Parathyroid adenoma (tissue), 2 donors: Measurements from ENCODE around the gene KRT72.

Source experiments
- H2AFZ ChIP-seq: fragments of 300-600 bp; sonication (generic); one replicate; pipeline ENCODE4 v1.7.0; 2017; ENCODE audit warnings: antibody characterized with exemption, mild to moderate bottlenecking
- H3K27ac ChIP-seq: fragments of 300-600 bp; sonication (generic); one replicate; pipeline ENCODE4 v1.7.0; 2017
- H3K27me3 ChIP-seq: fragments of 300-600 bp; sonication (generic); one replicate; pipeline ENCODE4 v1.7.0; 2017; ENCODE audit warnings: low read length; ENCODE audit not compliant: control insufficient read depth, insufficient read depth
- H3K36me3 ChIP-seq: fragments of 300-600 bp; sonication (generic); one replicate; pipeline ENCODE4 v1.7.0; 2017; ENCODE audit warnings: low read length; ENCODE audit not compliant: control insufficient read depth, insufficient read depth
- H3K4me1 ChIP-seq: fragments of 300-600 bp; sonication (generic); one replicate; pipeline ENCODE4 v1.7.0; 2017; ENCODE audit warnings: control low read depth
- H3K4me2 ChIP-seq: fragments of 300-600 bp; sonication (generic); one replicate; pipeline ENCODE4 v1.7.0; 2017; ENCODE audit warnings: low read length
- H3K4me3 ChIP-seq: fragments of 300-600 bp; sonication (generic); one replicate; pipeline ENCODE4 v1.7.0; 2017; ENCODE audit warnings: low read depth, low read length
- H3K79me2 ChIP-seq: fragments of 300-600 bp; sonication (generic); one replicate; pipeline ENCODE4 v1.7.0; 2017; ENCODE audit warnings: control low read depth
- H3K9ac ChIP-seq: fragments of 300-600 bp; sonication (generic); one replicate; pipeline ENCODE4 v1.7.0; 2017; ENCODE audit warnings: mild to moderate bottlenecking
- H3K9me3 ChIP-seq: fragments of 300-600 bp; sonication (generic); one replicate; pipeline ENCODE4 v1.7.0; 2017; ENCODE audit warnings: low read length; ENCODE audit not compliant: control insufficient read depth
- TF ChIP-seq, protein P1 (sequence below): fragments of 300-600 bp; sonication (generic); IDR thresholded peaks from one replicate; pipeline ENCODE4 v1.7.0; 2017; ENCODE audit warnings: antibody characterized with exemption, mild to moderate bottlenecking
- donor health status: primary hyperparathyroidism.

Gene KRT72

DNA sequence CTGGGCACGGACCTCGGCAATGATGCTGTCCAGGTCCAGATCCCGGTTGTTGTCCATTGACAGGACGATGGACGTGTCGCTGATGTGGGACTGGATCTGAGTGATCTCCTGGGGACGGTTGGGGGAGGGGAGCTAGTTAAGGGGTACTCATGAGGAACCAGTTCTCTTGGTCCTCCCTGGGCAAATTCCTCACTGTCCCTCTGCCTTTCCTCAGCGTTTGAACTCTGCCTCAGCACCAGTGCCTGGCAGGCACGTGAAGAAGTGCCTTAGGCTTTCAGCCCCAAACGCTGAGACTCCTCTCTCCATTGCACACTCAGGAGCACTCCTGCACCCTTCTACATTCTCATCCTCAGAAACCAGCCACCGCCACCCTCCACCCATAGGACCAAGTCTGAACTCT, 9.7 kb downstream of the KRT72 start:
- Histone ChIP-seq H3K4me2 (no peak overlapping the region), H3K36me3 (no peaks in the 10 kb centered on the region), H3K4me3 (no peak overlapping the region), H3K27ac (no peak overlapping the region), H3K79me2 (no peaks in the 10 kb centered on the region), H3K27me3 (no peaks in the 10 kb centered on the region), H3K9ac (no peak overlapping the region), H3K4me1 (no peaks in the 10 kb centered on the region), H2AFZ (no peak overlapping the region), H3K9me3 (no peaks in the 10 kb centered on the region)
- TF ChIP-seq, protein P1, sequence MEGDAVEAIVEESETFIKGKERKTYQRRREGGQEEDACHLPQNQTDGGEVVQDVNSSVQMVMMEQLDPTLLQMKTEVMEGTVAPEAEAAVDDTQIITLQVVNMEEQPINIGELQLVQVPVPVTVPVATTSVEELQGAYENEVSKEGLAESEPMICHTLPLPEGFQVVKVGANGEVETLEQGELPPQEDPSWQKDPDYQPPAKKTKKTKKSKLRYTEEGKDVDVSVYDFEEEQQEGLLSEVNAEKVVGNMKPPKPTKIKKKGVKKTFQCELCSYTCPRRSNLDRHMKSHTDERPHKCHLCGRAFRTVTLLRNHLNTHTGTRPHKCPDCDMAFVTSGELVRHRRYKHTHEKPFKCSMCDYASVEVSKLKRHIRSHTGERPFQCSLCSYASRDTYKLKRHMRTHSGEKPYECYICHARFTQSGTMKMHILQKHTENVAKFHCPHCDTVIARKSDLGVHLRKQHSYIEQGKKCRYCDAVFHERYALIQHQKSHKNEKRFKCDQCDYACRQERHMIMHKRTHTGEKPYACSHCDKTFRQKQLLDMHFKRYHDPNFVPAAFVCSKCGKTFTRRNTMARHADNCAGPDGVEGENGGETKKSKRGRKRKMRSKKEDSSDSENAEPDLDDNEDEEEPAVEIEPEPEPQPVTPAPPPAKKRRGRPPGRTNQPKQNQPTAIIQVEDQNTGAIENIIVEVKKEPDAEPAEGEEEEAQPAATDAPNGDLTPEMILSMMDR, result no peak

DNA sequence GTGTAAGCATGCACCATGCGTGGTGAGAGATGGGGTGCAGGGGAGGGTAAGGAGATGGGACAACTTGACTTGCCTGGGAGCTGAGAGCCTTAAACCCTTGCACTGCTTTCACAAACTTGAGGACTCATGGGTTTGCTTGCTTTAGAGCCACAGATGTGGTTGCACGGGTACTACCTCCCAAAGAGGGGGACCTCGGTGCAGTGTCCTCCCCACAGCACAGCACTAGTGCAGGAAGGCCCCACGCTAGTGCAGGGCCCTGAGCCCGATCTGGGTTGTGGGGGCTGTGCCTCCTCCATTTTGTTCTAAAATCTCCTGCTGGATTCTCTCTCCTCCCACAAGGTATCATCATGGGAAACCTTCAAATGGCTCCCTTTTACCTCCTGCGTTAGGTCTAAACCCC, 11.2 kb downstream of the KRT72 start:
- no peaks in the 10 kb centered on the region for H3K9me3 ChIP-seq
- H3K4me2 ChIP-seq, result no peak overlapping the region
- H2AFZ ChIP-seq, result no peak overlapping the region
- H3K36me3 ChIP-seq, result no peaks in the 10 kb centered on the region
- H3K27me3 ChIP-seq, result no peaks in the 10 kb centered on the region
- H3K4me3 ChIP-seq, result no peak overlapping the region
- no peaks in the 10 kb centered on the region for H3K4me1 ChIP-seq
- TF ChIP-seq, protein P1, result no peak
- no peak overlapping the region for H3K9ac ChIP-seq
- H3K79me2 ChIP-seq, result no peaks in the 10 kb centered on the region
- H3K27ac ChIP-seq, result no peak overlapping the region

DNA sequence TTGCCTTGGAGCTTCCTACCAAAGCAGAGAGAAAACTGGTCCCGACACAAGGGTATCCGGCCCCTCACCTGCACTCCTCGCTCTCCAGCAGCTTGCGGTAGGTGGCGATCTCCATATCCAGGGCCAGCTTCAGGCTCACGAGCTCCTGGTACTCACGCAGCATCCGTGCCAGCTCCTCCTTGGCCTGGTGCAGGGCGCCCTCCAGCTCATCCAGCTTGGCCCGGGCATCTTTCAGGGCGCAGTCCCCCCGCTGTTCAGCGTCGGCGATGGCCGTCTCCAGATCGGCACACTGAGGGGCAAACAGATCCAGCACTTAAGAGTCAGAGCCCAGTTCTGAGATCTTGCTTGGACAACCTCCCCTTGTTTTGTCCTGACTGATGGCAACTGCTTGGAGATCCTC, 13.7 kb downstream of the KRT72 start:
- H3K27me3 ChIP-seq, result no peaks in the 10 kb centered on the region
- H2AFZ ChIP-seq, result no peak overlapping the region
- H3K4me1 ChIP-seq, result no peaks in the 10 kb centered on the region
- H3K4me3 ChIP-seq, result no peak overlapping the region
- no peak overlapping the region for H3K27ac ChIP-seq
- H3K36me3 ChIP-seq, result no peaks in the 10 kb centered on the region
- H3K4me2 ChIP-seq, result no peak overlapping the region
- no peak overlapping the region for H3K9ac ChIP-seq
- TF ChIP-seq, protein P1, result no peak
- no peaks in the 10 kb centered on the region for H3K9me3 ChIP-seq
- H3K79me2 ChIP-seq, result no peaks in the 10 kb centered on the region

DNA sequence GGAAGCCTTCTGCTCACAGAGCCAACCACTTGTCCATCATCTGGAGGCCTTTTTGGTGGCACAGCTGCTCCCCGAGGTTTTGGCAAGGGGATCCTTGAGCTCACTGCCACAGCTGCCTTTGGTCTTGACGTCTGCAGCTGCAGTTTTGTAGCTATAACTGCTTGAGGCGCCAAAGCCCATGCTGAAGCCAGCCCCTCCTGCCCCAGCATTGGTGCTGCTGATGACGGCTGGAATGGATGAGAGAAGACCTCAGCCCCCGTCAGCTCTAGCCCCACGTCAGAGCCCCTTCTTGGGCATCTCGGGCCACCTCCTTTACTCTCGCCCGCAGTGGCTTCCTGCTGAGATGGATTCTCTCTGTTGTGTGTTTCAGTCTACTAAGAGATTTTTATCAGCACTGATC, 15.3 kb downstream of the KRT72 start:
- Histone ChIP-seq H2AFZ (no peak overlapping the region), H3K9me3 (no peaks in the 10 kb centered on the region), H3K27me3 (no peaks in the 10 kb centered on the region), H3K9ac (no peak overlapping the region), H3K4me3 (no peak overlapping the region), H3K36me3 (no peaks in the 10 kb centered on the region), H3K4me1 (no peaks in the 10 kb centered on the region), H3K27ac (no peak overlapping the region), H3K4me2 (no peak overlapping the region), H3K79me2 (no peaks in the 10 kb centered on the region)
- TF ChIP-seq, protein P1, result no peak

DNA sequence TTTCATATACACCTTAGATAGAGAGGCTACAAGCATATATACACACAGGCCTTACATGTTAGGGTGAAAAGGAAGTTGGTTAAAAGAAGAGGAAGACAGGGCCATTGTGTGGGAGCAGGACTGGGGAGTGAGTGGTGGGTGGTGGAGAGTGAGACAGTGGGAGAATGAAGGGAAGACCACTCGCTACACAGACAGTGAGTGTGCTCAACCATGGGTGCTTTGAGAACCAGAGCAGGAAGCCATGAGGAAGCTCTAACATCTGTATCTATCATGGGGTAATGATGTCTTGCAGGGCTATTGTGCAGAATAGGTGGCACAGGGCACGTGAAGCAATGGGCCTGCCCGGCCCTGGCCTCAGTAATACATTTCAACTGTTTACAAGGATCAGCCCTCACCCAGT, 16.2 kb downstream of the KRT72 start:
- TF ChIP-seq, protein P1, result no peak
- no peaks in the 10 kb centered on the region for H3K36me3 ChIP-seq
- no peaks in the 10 kb centered on the region for H3K4me1 ChIP-seq

More for the DNA sequence above, 16.2 kb downstream of the KRT72 start:
- Histone ChIP-seq H2AFZ (no peak overlapping the region), H3K4me3 (no peak overlapping the region), H3K9ac (no peak overlapping the region), H3K9me3 (no peaks in the 10 kb centered on the region), H3K27me3 (no peaks in the 10 kb centered on the region), H3K4me2 (no peak overlapping the region), H3K79me2 (no peaks in the 10 kb centered on the region), H3K27ac (no peak overlapping the region)
